HG02588 (cell line): Measurements from ENCODE around the gene PPFIA4.

Experiments
- ATAC-seq: cut with Tn5 transposase; IDR thresholded peaks from one replicate; pipeline ENCODE4 v1.9.1; 2021; ENCODE audit warnings: mild to moderate bottlenecking, moderate library complexity; ENCODE audit not compliant: unreplicated experiment

Gene PPFIA4

GRCh38 chr1:203039609-203040512, 13.6 kb downstream of the PPFIA4 start:
- no peak for ATAC-seq

GRCh38 chr1:203040513-203041275, 14.4 kb downstream of the PPFIA4 start:
- no peak for ATAC-seq

- no peak for ATAC-seq
Measured at GRCh38 chr1:203041351-203041932, 15.2 kb downstream of the PPFIA4 start.

GRCh38 chr1:203043830-203044545, 17.7 kb downstream of the PPFIA4 start:
- no peak for ATAC-seq

- ATAC-seq = no peak
Measured at GRCh38 chr1:203044546-203045250, 18.4 kb downstream of the PPFIA4 start.

GRCh38 chr1:203045336-203045735, 19.0 kb downstream of the PPFIA4 start:
- no peak for ATAC-seq

- no peak for ATAC-seq
Measured at GRCh38 chr1:203045821-203046594, 19.7 kb downstream of the PPFIA4 start.

- ATAC-seq = no peak
Measured at GRCh38 chr1:203046984-203047630, 20.8 kb downstream of the PPFIA4 start.

- no peak for ATAC-seq
Measured at GRCh38 chr1:203048086-203048485, 21.8 kb downstream of the PPFIA4 start.

- ATAC-seq = no peak
Measured at GRCh38 chr1:203048555-203049051, 22.3 kb downstream of the PPFIA4 start.

GRCh38 chr1:203049077-203049476, 22.8 kb downstream of the PPFIA4 start:
- no peak for ATAC-seq

GRCh38 chr1:203049576-203050180, 23.4 kb downstream of the PPFIA4 start:
- ATAC-seq = no peak

- ATAC-seq = no peak
Measured at GRCh38 chr1:203050826-203051225, 24.5 kb downstream of the PPFIA4 start.

GRCh38 chr1:203051841-203052324, 25.6 kb downstream of the PPFIA4 start:
- no peak for ATAC-seq

- ATAC-seq = no peak
Measured at GRCh38 chr1:203052601-203053000, 26.3 kb downstream of the PPFIA4 start.

- no peak for ATAC-seq
Measured at GRCh38 chr1:203054184-203054583, 27.9 kb downstream of the PPFIA4 start.

GRCh38 chr1:203054642-203055041, 28.4 kb downstream of the PPFIA4 start:
- ATAC-seq = no peak

GRCh38 chr1:203055161-203055799, 29.0 kb downstream of the PPFIA4 start:
- ATAC-seq = no peak
